Activated naive CD4-positive, alpha-beta T cell treated with anti-CD3 and anti-CD28 coated beads for 36 hours (primary cell): ENCODE data around the gene ZNF639. TPM values are rescaled to one million over a fixed set of nuclear protein-coding genes. Genes with fewer than 3 reads are reported as not detected.

Experiments
- CTCF ChIA-PET: fragments of 350-600 bp; sonication (Branson Sonifier 250); formaldehyde crosslinking; loops from one replicate; lab custom pipeline; 2021; ENCODE audit warnings: antibody characterized with exemption; lab: Charles Lee
- DNase-seq: peaks from one replicate; pipeline ENCODE4 v3.0.0-alpha.2; 2020
- H3K27ac Mint-ChIP-seq: one replicate; pipeline ENCODE4 v1.8.0; 2021; ENCODE audit warnings: mild to moderate bottlenecking, mixed read lengths
- H3K27me3 Mint-ChIP-seq: one replicate; pipeline ENCODE4 v1.8.0; 2021; ENCODE audit warnings: low read depth, mixed read lengths
- H3K36me3 Mint-ChIP-seq: one replicate; pipeline ENCODE4 v1.8.0; 2021; ENCODE audit warnings: low read depth, mixed read lengths
- H3K4me1 Mint-ChIP-seq: one replicate; pipeline ENCODE4 v1.8.0; 2021; ENCODE audit warnings: low read depth, mixed read lengths
- H3K4me3 Mint-ChIP-seq: one replicate; pipeline ENCODE4 v1.8.0; 2021; ENCODE audit warnings: mild to moderate bottlenecking, moderate library complexity, mixed read lengths
- H3K9me3 Mint-ChIP-seq: one replicate; pipeline ENCODE4 v1.8.0; 2021; ENCODE audit warnings: mixed read lengths
- intact Hi-C: fragments of 100-400 bp; cut with micrococcal nuclease; formaldehyde crosslinking; loops from one replicate; pipeline ENCODE4 v1.15.1; 2023
- total RNA-seq, 2 experiments: library from RNA; stranded (reverse); gene quantifications; one replicate each; pipeline ENCODE4 v1.2.3, GENCODE V29; 2021

ZNF639 gene
- total RNA-seq, 2 experiments from 2014 or later = 23.3 to 26.0 TPM

DNA sequence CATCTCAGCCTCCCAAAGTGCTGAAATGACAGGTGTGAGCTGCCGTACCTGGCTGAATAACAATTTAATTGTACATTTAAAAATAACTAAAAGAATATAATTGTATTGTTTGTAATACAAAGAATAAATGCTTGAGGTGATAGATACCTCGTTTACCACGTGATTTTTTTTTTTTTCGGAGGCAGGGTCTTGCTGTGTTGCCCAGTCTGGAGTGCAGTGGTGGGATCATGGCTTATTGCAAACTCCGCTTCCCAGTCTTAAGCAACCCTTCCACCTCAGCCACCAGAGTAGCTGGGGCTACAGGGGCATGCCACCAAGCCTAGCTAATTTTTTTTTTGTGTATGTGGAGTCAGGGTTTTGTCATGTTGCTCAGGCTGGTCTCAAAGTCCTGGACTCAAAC is 40.5 kb downstream of the ZNF639 start:
- intact Hi-C loops = no loop called here
- H3K27ac Mint-ChIP-seq = no peak overlapping the region
- no peak for DNase-seq
- no peak overlapping the region for H3K4me3 Mint-ChIP-seq
- no peaks in the 10 kb centered on the region for H3K9me3 Mint-ChIP-seq
- H3K27me3 Mint-ChIP-seq = no peaks in the 10 kb centered on the region
- no peaks in the 10 kb centered on the region for H3K4me1 Mint-ChIP-seq
- peaks cover 23% of the 10 kb centered on the region for H3K36me3 Mint-ChIP-seq
- CTCF ChIA-PET = interaction anchor here (0.7 kb wide), 1 partner anchor 404 kb away, joined by 7 read pairs; no protein-coding TSS in a partner anchor

DNA sequence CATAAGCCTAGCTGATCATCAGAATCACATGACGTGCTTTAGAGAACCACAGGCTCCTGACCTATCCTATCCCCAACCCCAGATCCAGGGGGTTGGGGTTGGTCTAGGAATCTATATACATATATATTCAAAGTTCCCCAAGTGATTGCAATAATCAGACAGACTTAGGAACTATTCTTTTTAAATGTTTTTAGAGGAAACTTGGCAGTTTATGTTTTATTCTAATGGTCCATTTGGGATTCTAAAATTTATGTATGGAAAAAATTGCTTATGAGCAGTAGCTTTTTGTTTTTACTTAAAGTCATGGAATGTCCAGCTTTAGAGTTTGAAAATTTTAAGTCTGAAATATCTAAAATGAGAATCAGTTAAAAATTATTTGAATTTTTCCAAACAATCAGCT is 46.8 kb downstream of the ZNF639 start:
- no peak overlapping the region for H3K27ac Mint-ChIP-seq
- no peaks in the 10 kb centered on the region for H3K27me3 Mint-ChIP-seq
- H3K36me3 Mint-ChIP-seq = peaks cover 11% of the 10 kb centered on the region
- no peak for DNase-seq
- H3K9me3 Mint-ChIP-seq = no peaks in the 10 kb centered on the region
- intact Hi-C loops = no loop called here
- CTCF ChIA-PET = interaction anchor here (0.6 kb wide), 1 partner anchor 189 kb away, joined by 6 read pairs; no protein-coding TSS in a partner anchor
- no peak overlapping the region for H3K4me3 Mint-ChIP-seq
- no peaks in the 10 kb centered on the region for H3K4me1 Mint-ChIP-seq

DNA sequence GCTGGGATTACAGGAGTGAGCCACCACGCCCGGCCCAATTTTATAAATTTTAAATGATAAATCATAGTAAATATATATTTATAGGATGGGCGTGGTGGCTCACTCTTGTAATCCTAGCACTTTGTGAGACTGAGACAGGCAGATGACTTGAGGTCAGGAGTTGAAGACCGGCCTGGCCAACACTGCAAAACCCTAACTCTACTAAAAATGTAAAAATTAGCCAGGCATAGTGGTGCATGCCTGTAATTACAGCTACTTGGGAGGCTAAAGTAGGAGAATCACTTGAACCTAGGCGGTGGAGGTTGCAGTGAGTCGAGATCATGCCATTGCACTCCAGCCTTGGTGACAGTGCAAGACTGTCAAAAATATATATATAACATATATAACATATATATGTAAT is 51.1 kb downstream of the ZNF639 start:
- no peaks in the 10 kb centered on the region for H3K9me3 Mint-ChIP-seq
- intact Hi-C loops = no loop called here
- no peak for DNase-seq
- CTCF ChIA-PET = no interaction called here
- H3K27me3 Mint-ChIP-seq = no peaks in the 10 kb centered on the region
- H3K4me3 Mint-ChIP-seq = no peak overlapping the region
- H3K36me3 Mint-ChIP-seq = peaks cover 16% of the 10 kb centered on the region
- no peaks in the 10 kb centered on the region for H3K4me1 Mint-ChIP-seq
- no peak overlapping the region for H3K27ac Mint-ChIP-seq

DNA sequence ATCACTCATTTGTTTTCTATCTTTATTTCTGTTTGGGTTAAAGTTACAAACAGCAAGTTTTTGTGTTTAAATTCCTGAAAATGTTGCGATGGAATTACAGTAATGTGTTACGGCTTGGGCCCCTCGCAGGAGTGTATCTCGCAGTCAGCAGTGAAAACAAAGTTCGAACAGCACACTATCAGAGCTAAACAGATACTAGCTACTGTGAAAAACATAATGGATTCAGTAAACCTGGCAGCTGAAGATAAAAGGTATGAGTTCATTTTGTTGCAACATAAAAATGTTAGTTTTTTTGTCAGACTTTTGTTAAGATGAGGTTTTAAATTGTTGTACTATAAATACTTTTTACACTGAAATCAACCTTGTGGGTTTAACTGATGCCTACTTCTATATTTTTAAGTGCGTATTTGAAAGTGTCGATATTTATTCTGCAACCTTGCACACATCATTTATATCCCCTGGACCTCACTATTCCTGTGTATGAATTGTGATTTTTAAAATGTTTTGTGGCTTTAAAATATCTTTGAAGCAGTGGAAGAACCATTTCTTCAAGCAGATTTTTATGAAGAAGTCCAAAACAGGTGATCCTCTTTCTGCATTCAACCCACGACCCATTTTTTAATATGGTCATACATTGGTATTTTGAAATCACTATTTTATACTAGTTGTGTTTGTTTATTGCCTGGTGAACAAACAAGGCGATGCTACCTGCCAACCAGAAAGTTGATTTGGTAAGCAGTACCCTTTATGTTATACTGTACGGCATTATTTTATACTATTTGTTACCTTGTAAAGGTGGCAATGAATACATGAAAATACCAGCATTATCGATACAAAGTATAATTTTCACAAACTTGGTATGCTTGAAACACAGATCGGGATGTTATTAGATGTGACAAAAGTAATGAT is 52.5 kb downstream of the ZNF639 start:
- H3K4me1 Mint-ChIP-seq = no peaks in the 10 kb centered on the region
- H3K4me3 Mint-ChIP-seq = no peak overlapping the region
- intact Hi-C loops = no loop called here
- peaks cover 26% of the 10 kb centered on the region for H3K36me3 Mint-ChIP-seq
- H3K27me3 Mint-ChIP-seq = no peaks in the 10 kb centered on the region
- H3K9me3 Mint-ChIP-seq = no peaks in the 10 kb centered on the region
- CTCF ChIA-PET = no interaction called here
- no peak for DNase-seq
- H3K27ac Mint-ChIP-seq = no peak overlapping the region

DNA sequence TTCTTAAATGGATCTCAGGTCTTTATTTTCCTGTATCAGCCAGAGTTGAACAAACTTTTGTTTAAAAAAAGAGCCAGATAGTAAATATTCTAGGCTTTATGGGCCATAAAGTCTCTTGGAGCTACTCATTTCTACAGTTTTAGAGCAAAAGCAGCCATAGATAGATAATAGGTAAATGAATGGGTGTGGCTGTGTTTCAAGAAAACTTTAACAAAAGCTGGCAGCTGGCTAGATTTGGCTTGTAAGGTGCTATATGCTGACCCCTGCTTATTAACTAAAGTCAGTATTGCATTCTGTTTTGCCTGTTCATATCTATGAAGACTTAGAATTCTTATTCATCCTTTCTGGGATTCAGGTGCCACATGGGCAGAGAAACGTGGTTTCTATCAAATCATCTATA is 53.6 kb downstream of the ZNF639 start:
- intact Hi-C loops = no loop called here
- no peak overlapping the region for H3K4me3 Mint-ChIP-seq
- peaks cover 28% of the 10 kb centered on the region for H3K36me3 Mint-ChIP-seq
- H3K27me3 Mint-ChIP-seq = no peaks in the 10 kb centered on the region
- DNase-seq = no peak
- CTCF ChIA-PET = interaction anchor here (0.6 kb wide), 2 partner anchors 27 to 1538 kb away, joined by 3 to 4 read pairs; no protein-coding TSS in a partner anchor
- peaks cover 2% of the 10 kb centered on the region for H3K9me3 Mint-ChIP-seq
- no peak overlapping the region for H3K27ac Mint-ChIP-seq
- no peaks in the 10 kb centered on the region for H3K4me1 Mint-ChIP-seq

Other genes with a start within 250 kb of the ZNF639 start
- gene PIK3CA, start 174.7 kb upstream of the ZNF639 start, total RNA-seq = 10 to 100 TPM; 15.8 to 15.9 TPM
- gene KCNMB3, start 71.9 kb upstream of the ZNF639 start, total RNA-seq = under 1 TPM; 0.20 to 0.29 TPM
- 10 to 100 TPM; 23.0 to 23.1 TPM for gene MFN1, start 24.7 kb downstream of the ZNF639 start, total RNA-seq
- gene GNB4, start 128.4 kb downstream of the ZNF639 start, total RNA-seq = under 1 TPM; 0.26 to 0.74 TPM
- 10 to 100 TPM; 89.2 to 90.0 TPM for gene ACTL6A, start 239.9 kb downstream of the ZNF639 start, total RNA-seq